SU-DHL-6 (cell line): ENCODE measurements around the gene SRPRB.

Experiments used
- CTCF ChIP-seq: fragments of 200-600 bp; sonication (generic); IDR thresholded peaks from one replicate; pipeline ENCODE4 v1.5.1; 2017; ENCODE audit warnings: antibody characterized with exemption, mild to moderate bottlenecking, low read length, moderate library complexity; ENCODE audit not compliant: insufficient read depth, poor library complexity, severe bottlenecking
- EZH2phosphoT487 ChIP-seq: fragments of 200-600 bp; sonication (generic), shearing (Covaris generic); conservative IDR thresholded peaks from 2 replicates; pipeline ENCODE4 v1.6.1; 2018; ENCODE audit warnings: mild to moderate bottlenecking, antibody characterized with exemption, low read length, moderate library complexity, mixed read lengths

GRCh38 chr3:133797396-133798105, 8.1 kb upstream of the SRPRB start:
- no peak for TF ChIP-seq CTCF
- no peak for TF ChIP-seq EZH2phosphoT487
